ENCODE measurements around the gene HCN4.

GRCh38 chr15:73333001-73333400 is 35.8 kb downstream of the HCN4 start:
- TF ChIP-seq CTCF (IDR thresholded peaks at IDR 0.05; ENCODE audit: low read depth, low read length, missing input control) (no peak), HNF4A (conservative IDR thresholded peaks at IDR 0.05) (no peak), ATF3 (IDR thresholded peaks at IDR 0.05) (no peak), RXRA (IDR thresholded peaks at IDR 0.05) (no peak), TAF1 (conservative IDR thresholded peaks at IDR 0.05) (no peak), GABPA (IDR thresholded peaks at IDR 0.05 in 1 of 2, conservative IDR thresholded peaks at IDR 0.05 in 1 of 2) (no peak)
